IMR-90 (cell line): Measurements from ENCODE around the gene ZNF764. TPM values are rescaled to one million over a fixed set of nuclear protein-coding genes. Genes with fewer than 3 reads are reported as not detected.

Experiments
- ATAC-seq: fragments of 200-7000 bp; cut with Tn5 transposase; 2 replicates; pipeline ENCODE4 v1.9.1; 2020; ENCODE audit warnings: low read depth, mild to moderate bottlenecking, moderate library complexity
- BruUV-seq: library from RNA; stranded (reverse); fragments of 400-500 nt; replicated peaks from 2 replicates; lab custom pipeline; 2021; lab: Mats Ljungman, UMichigan
- CTCF ChIA-PET: fragments of 300-600 bp; formaldehyde crosslinking; extraction: SDS; loops from one replicate; lab custom pipeline; 2021; ENCODE audit warnings: antibody characterized with exemption; lab: Yijun Ruan, JAX
- POLR2A ChIA-PET: fragments of 300-600 bp; sonication (Branson Sonifier 250); formaldehyde crosslinking; loops from one replicate; lab custom pipeline; 2022; ENCODE audit warnings: antibody characterized with exemption; ENCODE audit not compliant: unreplicated experiment; lab: Charles Lee
- DNase-seq: peaks from one replicate; pipeline ENCODE4 v3.0.0; 2013
- H2AFZ ChIP-seq: replicated peaks from 2 replicates; pipeline ENCODE3; 2013; ENCODE audit warnings: low read length, mild to moderate bottlenecking; ENCODE audit not compliant: poor library complexity
- H2AK5ac ChIP-seq: 2 replicates; pipeline ENCODE4 v1.6.1; 2013; ENCODE audit warnings: low read depth, low read length, inconsistent platforms
- H2AK9ac ChIP-seq: replicated peaks from 2 replicates; pipeline ENCODE3; 2013; ENCODE audit warnings: mild to moderate bottlenecking, low read depth, low read length, moderate library complexity; ENCODE audit not compliant: poor library complexity
- H2BK120ac ChIP-seq: 2 replicates; pipeline ENCODE4 v1.6.1; 2013; ENCODE audit warnings: low read depth, low read length, inconsistent platforms
- H2BK15ac ChIP-seq: 3 replicates; pipeline ENCODE4 v1.6.1; 2013; ENCODE audit warnings: low read depth, low read length, inconsistent platforms
- H2BK20ac ChIP-seq: 2 replicates; pipeline ENCODE4 v1.6.1; 2013; ENCODE audit warnings: low read depth, mild to moderate bottlenecking, inconsistent platforms, low read length, moderate library complexity
- H2BK5ac ChIP-seq: 2 replicates; pipeline ENCODE4 v1.6.1; 2013; ENCODE audit warnings: mild to moderate bottlenecking, low read depth, low read length, inconsistent platforms; ENCODE audit not compliant: poor library complexity, severe bottlenecking
- H3K14ac ChIP-seq: replicated peaks from 2 replicates; pipeline ENCODE4 v1.6.1; 2013; ENCODE audit warnings: low read depth, low read length, inconsistent platforms
- H3K18ac ChIP-seq: 2 replicates; pipeline ENCODE4 v1.6.1; 2013; ENCODE audit warnings: low read depth, low read length, control low read depth
- H3K23ac ChIP-seq: 2 replicates; pipeline ENCODE4 v1.6.1; 2013; ENCODE audit warnings: low read depth, low read length, inconsistent platforms
- H3K27ac ChIP-seq: 2 replicates; pipeline ENCODE4 v1.5.1; 2013; ENCODE audit warnings: mild to moderate bottlenecking, control low read depth, low read length; ENCODE audit not compliant: insufficient read depth
- H3K27me3 ChIP-seq: 2 replicates; pipeline ENCODE4 v1.6.1; 2013; ENCODE audit warnings: low read length; ENCODE audit not compliant: control insufficient read depth, insufficient read depth
- H3K36me3 ChIP-seq: 2 replicates; pipeline ENCODE4 v1.6.1; 2013; ENCODE audit warnings: low read length, mixed read lengths; ENCODE audit not compliant: control insufficient read depth, insufficient read depth
- H3K4ac ChIP-seq: 2 replicates; pipeline ENCODE4 v1.6.1; 2013; ENCODE audit warnings: low read depth, low read length, inconsistent platforms
- H3K4me1 ChIP-seq: 2 replicates; pipeline ENCODE4 v1.6.1; 2013; ENCODE audit warnings: low read length, mixed read lengths; ENCODE audit not compliant: control insufficient read depth, insufficient read depth
- H3K4me2 ChIP-seq: 2 replicates; pipeline ENCODE4 v1.6.1; 2013; ENCODE audit warnings: low read depth, mild to moderate bottlenecking, control low read depth, low read length, moderate library complexity
- H3K4me3 ChIP-seq: 2 replicates; pipeline ENCODE4 v1.5.1; 2013; ENCODE audit warnings: low read depth, mild to moderate bottlenecking, control low read depth, low read length, moderate library complexity; ENCODE audit not compliant: insufficient read depth
- H3K56ac ChIP-seq: 2 replicates; pipeline ENCODE4 v1.6.1; 2013; ENCODE audit warnings: low read length, inconsistent platforms; ENCODE audit not compliant: insufficient read depth; ENCODE audit errors: extremely low read depth
- H3K79me1 ChIP-seq, 2 experiments: 2 replicates each; pipeline ENCODE4 v1.6.1; 2013; ENCODE audit warnings: low read length in 2 of 2, inconsistent platforms in 1 of 2, low read depth in 1 of 2
- H3K9ac ChIP-seq: 2 replicates; pipeline ENCODE4 v1.6.1; 2013; ENCODE audit warnings: low read depth, low read length, control low read depth
- H3K9me1 ChIP-seq: 2 replicates; pipeline ENCODE4 v1.6.1; 2013; ENCODE audit warnings: low read length, inconsistent platforms; ENCODE audit not compliant: insufficient read depth
- H3K9me3 ChIP-seq: 2 replicates; pipeline ENCODE4 v1.6.1; 2013; ENCODE audit warnings: low read length; ENCODE audit not compliant: control insufficient read depth, insufficient read depth
- H4K20me1 ChIP-seq: 2 replicates; pipeline ENCODE4 v1.6.1; 2013; ENCODE audit warnings: low read length, inconsistent platforms; ENCODE audit not compliant: insufficient read depth
- H4K5ac ChIP-seq: 2 replicates; pipeline ENCODE4 v1.6.1; 2013; ENCODE audit warnings: mild to moderate bottlenecking, low read depth, low read length, control low read depth
- H4K8ac ChIP-seq, 2 experiments: 2 replicates each; pipeline ENCODE4 v1.6.1; 2013; ENCODE audit warnings: low read depth in 2 of 2, low read length in 2 of 2, control low read depth in 1 of 2, inconsistent platforms in 1 of 2
- H4K91ac ChIP-seq: 2 replicates; pipeline ENCODE4 v1.6.1; 2013; ENCODE audit warnings: low read depth, low read length, inconsistent platforms; ENCODE audit not compliant: insufficient read depth
- BHLHE40 ChIP-seq: fragments of 150-350 bp; IDR thresholded peaks from 2 replicates; pipeline ENCODE4 v1.6.1; 2016; ENCODE audit warnings: mild to moderate bottlenecking, low read depth, low read length
- CEBPB ChIP-seq: IDR thresholded peaks from 2 replicates; pipeline ENCODE4 v1.6.1; 2012; ENCODE audit warnings: low read depth, low read length, improper control_type of control experiment
- CHD1 ChIP-seq: IDR thresholded peaks from 2 replicates; pipeline ENCODE4 v1.6.1; 2012; ENCODE audit warnings: low read depth, low read length, improper control_type of control experiment
- CTCF ChIP-seq: conservative IDR thresholded peaks from 2 replicates; pipeline ENCODE4 v1.5.1; 2012; ENCODE audit warnings: mild to moderate bottlenecking, low read depth, low read length, improper control_type of control experiment
- ELK1 ChIP-seq: fragments of 150-350 bp; IDR thresholded peaks from 2 replicates; pipeline ENCODE4 v1.6.1; 2016; ENCODE audit warnings: low read depth, mild to moderate bottlenecking, low read length, moderate library complexity, borderline replicate concordance
- FOS ChIP-seq: fragments of 150-350 bp; IDR thresholded peaks from 2 replicates; pipeline ENCODE4 v1.6.1; 2016; ENCODE audit warnings: low read depth, low read length
- MAFK ChIP-seq: IDR thresholded peaks from 2 replicates; pipeline ENCODE4 v1.6.1; 2012; ENCODE audit warnings: low read depth, low read length, improper control_type of control experiment
- MAZ ChIP-seq: IDR thresholded peaks from 2 replicates; pipeline ENCODE4 v1.6.1; 2012; ENCODE audit warnings: low read depth, mild to moderate bottlenecking, low read length, improper control_type of control experiment, moderate library complexity, borderline replicate concordance
- MXI1 ChIP-seq: IDR thresholded peaks from 2 replicates; pipeline ENCODE4 v1.6.1; 2012; ENCODE audit warnings: low read depth, mild to moderate bottlenecking, low read length, moderate library complexity, borderline replicate concordance
- NFE2L2 ChIP-seq: fragments of 150-350 bp; IDR thresholded peaks from 2 replicates; pipeline ENCODE4 v1.6.1; 2016; ENCODE audit warnings: low read depth, mild to moderate bottlenecking, low read length
- POLR2A ChIP-seq: IDR thresholded peaks from 2 replicates; pipeline ENCODE4 v1.6.1; 2012; ENCODE audit warnings: mild to moderate bottlenecking, low read depth, low read length
- RAD21 ChIP-seq: IDR thresholded peaks from 2 replicates; pipeline ENCODE4 v1.6.1; 2012; ENCODE audit warnings: low read length, improper control_type of control experiment
- RCOR1 ChIP-seq: IDR thresholded peaks from 2 replicates; pipeline ENCODE4 v1.6.1; 2012; ENCODE audit warnings: mild to moderate bottlenecking, low read length, improper control_type of control experiment; ENCODE audit not compliant: insufficient replicate concordance
- RFX5 ChIP-seq: IDR thresholded peaks from 2 replicates; pipeline ENCODE4 v1.8.0; 2012; ENCODE audit warnings: low read depth, mild to moderate bottlenecking, low read length, moderate library complexity
- SMC3 ChIP-seq: fragments of 150-350 bp; IDR thresholded peaks from 2 replicates; pipeline ENCODE4 v1.6.1; 2016; ENCODE audit warnings: low read depth, mild to moderate bottlenecking, antibody characterized with exemption, low read length, moderate library complexity
- USF2 ChIP-seq: fragments of 150-350 bp; IDR thresholded peaks from 2 replicates; pipeline ENCODE4 v1.6.1; 2017; ENCODE audit warnings: mild to moderate bottlenecking, antibody characterized with exemption, low read length, low read depth
- WGBS, 2 experiments: methylation state at CpG; one replicate each; pipeline versions ENCODE4 v1.1.5 to v1.1.7; 2013; ENCODE audit warnings: missing lambda C conversion rate in 2 of 2; ENCODE audit not compliant: insufficient read length in 1 of 2; ENCODE audit errors: extremely low coverage in 2 of 2; 5-methylcytosine and 5-hydroxymethylcytosine counted together
- dilution Hi-C: fragments of 300-500 bp; cut with HindIII; formaldehyde crosslinking; loops from one replicate; pipeline ENCODE4 v1.14.3; 2018; ENCODE audit warnings: low sequenced_read_pairs; ENCODE audit not compliant: unreplicated experiment
- in situ Hi-C: fragments of 300-500 bp; cut with MboI; formaldehyde crosslinking; loops from 3 replicates; pipeline ENCODE4 v1.14.3; 2019; ENCODE audit warnings: low sequenced_read_pairs, inconsistent platforms, mixed read lengths
- intact Hi-C: fragments of 100-400 bp; cut with micrococcal nuclease; formaldehyde crosslinking; loops from 2 replicates; pipeline ENCODE4 v1.10.0; 2022
- polyA plus RNA-seq, 3 experiments: library from polyadenylated mRNA; depleted of rRNA; stranded (reverse); fragments of >200 nt; gene quantifications; 2 replicates each; pipeline ENCODE4 v1.2.3, GENCODE V29; 2012; ENCODE audit warnings: low replicate concordance in 1 of 3
- total RNA-seq: library from RNA; depleted of rRNA; stranded (reverse); fragments of >200 nt; gene quantifications from 2 replicates; pipeline ENCODE4 v1.2.3, GENCODE V29; 2012

The ZNF764 gene
- total and polyA plus RNA-seq, 2 of the 4 experiments (the other 2 are of a cell fraction), result 2.2 to 4.6 TPM

- TF ChIP-seq MXI1, result no peak
- TF ChIP-seq MAZ, result no peak
- TF ChIP-seq RCOR1, result no peak
- no peak for TF ChIP-seq FOS
- TF ChIP-seq RFX5, result no peak
- no peak for TF ChIP-seq POLR2A
- no peak for TF ChIP-seq SMC3
- TF ChIP-seq ELK1, result no peak
- no peak for TF ChIP-seq CEBPB
- TF ChIP-seq NFE2L2, result no peak
- no peak for TF ChIP-seq RAD21
- no peak for TF ChIP-seq MAFK
- TF ChIP-seq USF2, result no peak
- no peak for TF ChIP-seq CHD1
- no peak for TF ChIP-seq CTCF
- no peak for TF ChIP-seq BHLHE40
- Histone ChIP-seq H2BK5ac (no peak overlapping the region), H3K4me3 (no peak overlapping the region), H3K18ac (no peak overlapping the region), H2BK120ac (no peak overlapping the region), H3K4ac (no peak overlapping the region), H3K56ac (no peak overlapping the region), H2AK5ac (no peak overlapping the region), H4K20me1 (no peaks in the 10 kb centered on the region), H4K5ac (no peak overlapping the region), H3K36me3 (no peaks in the 10 kb centered on the region), H3K14ac (no peak overlapping the region), H2AFZ (no peak overlapping the region), H3K4me1 (no peaks in the 10 kb centered on the region), H2BK20ac (no peak overlapping the region), H3K23ac (no peak overlapping the region), H3K9me3 (no peaks in the 10 kb centered on the region), H3K4me2 (no peak overlapping the region), H4K91ac (no peak overlapping the region), H3K9ac (no peak overlapping the region), H2AK9ac (no peak overlapping the region), H3K9me1 (no peaks in the 10 kb centered on the region), H3K27ac (no peak overlapping the region), H3K79me1 (no peaks in the 10 kb centered on the region), H3K27me3 (peaks cover 29% of the 10 kb centered on the region), H2BK15ac (no peak overlapping the region), H4K8ac (no peak overlapping the region)
- ATAC-seq, result no peak
- BruUV-seq, result no TSS peak
- POLR2A ChIA-PET, result no interaction called here
- intact Hi-C loops (no loop called here), in situ Hi-C loops (no loop called here), dilution Hi-C loops (no loop called here)
- DNase-seq, result no peak
- 30% methylated on average over 2 of the region's 4 CpGs; no CpG with 5 or more reads in 1 of the 2 experiments for WGBS, 2 experiments
- CTCF ChIA-PET, result no interaction called here
Observed at GRCh38 chr16:30510376-30510938, 47.7 kb downstream of the ZNF764 start.
